K562 (cell line): ENCODE results near the gene ZNF853. TPM values are rescaled to one million over a fixed set of nuclear protein-coding genes. Genes with fewer than 3 reads are reported as not detected.

Experiments
- ATAC-seq: fragments of 200-7000 bp; cut with Tn5 transposase; 3 replicates; pipeline ENCODE4 v1.9.1; 2020; ENCODE audit warnings: moderate library complexity
- BruUV-seq: library from RNA; stranded (reverse); fragments of 400-500 nt; replicated peaks from 2 replicates; lab custom pipeline; 2021; lab: Mats Ljungman, UMichigan
- CTCF ChIA-PET: fragments of 300-600 bp; formaldehyde crosslinking; extraction: SDS; loops from one replicate; lab custom pipeline; 2021; ENCODE audit warnings: low intra/inter-chr PET ratio; lab: Yijun Ruan, JAX
- POLR2A ChIA-PET: fragments of 300-600, 350-650 bp; sonication (Branson Sonifier 250); formaldehyde crosslinking; extraction: SDS; loops from one replicate; lab custom pipeline; 2021; ENCODE audit warnings: antibody characterized with exemption, inconsistent platforms; lab: Yijun Ruan, JAX
- DNase-seq, 4 experiments: peaks; one replicate each; pipeline versions ENCODE4 v3.0.0 to v3.0.0-alpha.2; 2011 to 2018; ENCODE audit warnings: low spot score in 3 of 4, mixed read lengths in 3 of 4; ENCODE audit errors: extremely low read depth in 1 of 4
- FAIRE-seq: peaks from 2 replicates; lab custom pipeline; 2011; peaks lifted over from hg19 to GRCh38; lab: Jason Lieb, UNC
- H2AFZ ChIP-seq: 2 replicates; pipeline ENCODE4 v1.6.0; 2011; ENCODE audit warnings: low read depth, low read length, control low read depth, inconsistent platforms
- H3K27ac ChIP-seq: fragments of 200-600 bp; 3 replicates; pipeline ENCODE4 v1.8.0; 2011; ENCODE audit warnings: low read depth, mild to moderate bottlenecking, control low read depth, inconsistent platforms, low read length, moderate library complexity, mixed read lengths; ENCODE audit errors: extremely low read depth
- H3K27me3 ChIP-seq, 2 experiments: fragments of 300-600 bp in 1 of 2; 2 replicates in 1 of 2; 3 replicates in 1 of 2; pipeline versions ENCODE4 v1.6.0 to v1.8.0; 2011; ENCODE audit warnings: inconsistent platforms in 2 of 2, low read length in 2 of 2, mild to moderate bottlenecking in 1 of 2, mixed read lengths in 1 of 2, moderate library complexity in 1 of 2; ENCODE audit not compliant: control insufficient read depth in 2 of 2, insufficient read depth in 2 of 2
- H3K36me3 ChIP-seq: fragments of 300-600 bp; 3 replicates; pipeline ENCODE4 v1.8.0; 2011; ENCODE audit warnings: mild to moderate bottlenecking, low read length, inconsistent platforms; ENCODE audit not compliant: control insufficient read depth, insufficient read depth
- H3K4me1 ChIP-seq, 2 experiments: fragments of 200-600 bp in 1 of 2; replicated peaks in 1 of 2; 2 replicates in 1 of 2; 3 replicates in 1 of 2; pipeline versions ENCODE4 v1.5.1 to v1.8.0; 2011; ENCODE audit warnings: inconsistent platforms in 2 of 2, low read length in 2 of 2, mild to moderate bottlenecking in 1 of 2, mixed read lengths in 1 of 2, moderate library complexity in 1 of 2; ENCODE audit not compliant: control insufficient read depth in 2 of 2, insufficient read depth in 2 of 2
- H3K4me2 ChIP-seq: 2 replicates; pipeline ENCODE4 v1.6.1; 2011; ENCODE audit warnings: low read length, control low read depth, inconsistent platforms, mixed read lengths; ENCODE audit not compliant: insufficient read depth
- H3K4me3 ChIP-seq: fragments of 200-600 bp; sonication (generic), shearing (Covaris generic); 2 replicates; pipeline ENCODE4 v1.5.1; 2016; ENCODE audit warnings: control low read depth, inconsistent platforms
- H3K79me2 ChIP-seq: fragments of 200-600 bp; 3 replicates; pipeline ENCODE4 v1.8.0; 2011; ENCODE audit warnings: low read length, inconsistent platforms; ENCODE audit not compliant: control insufficient read depth, insufficient read depth
- H3K9ac ChIP-seq, 2 experiments: 2 replicates each; pipeline versions ENCODE4 v1.6.0 to v1.6.1; 2011; ENCODE audit warnings: low read depth in 2 of 2, low read length in 2 of 2, control low read depth in 1 of 2, inconsistent platforms in 1 of 2, mild to moderate bottlenecking in 1 of 2, mixed read lengths in 1 of 2; ENCODE audit not compliant: insufficient read depth in 1 of 2
- H3K9me1 ChIP-seq: one replicate; pipeline ENCODE4 v1.6.0; 2011; ENCODE audit warnings: inconsistent platforms, mild to moderate bottlenecking, low read length, moderate library complexity; ENCODE audit not compliant: control insufficient read depth, insufficient read depth
- H3K9me3 ChIP-seq: replicated peaks from 2 replicates; pipeline ENCODE4 v1.5.1; 2011; ENCODE audit warnings: low read depth, low read length, inconsistent platforms; ENCODE audit not compliant: control insufficient read depth, insufficient read depth
- H4K20me1 ChIP-seq: replicated peaks from 2 replicates; pipeline ENCODE4 v1.6.1; 2011; ENCODE audit warnings: low read length, inconsistent platforms, mixed read lengths; ENCODE audit not compliant: control insufficient read depth, insufficient read depth
- ESRRB ChIP-seq: fragments of 250-450 bp; sonication (Bioruptor Pico); IDR thresholded peaks from 2 replicates; pipeline ENCODE4 v1.5.0; 2020; ENCODE audit warnings: mild to moderate bottlenecking, moderate library complexity, borderline replicate concordance
- SIX5 ChIP-seq, 2 experiments: IDR thresholded peaks; 2 replicates each; pipeline ENCODE4 v1.6.1; 2011; ENCODE audit warnings: low read length in 2 of 2, borderline replicate concordance in 1 of 2, low read depth in 1 of 2, mild to moderate bottlenecking in 1 of 2, moderate library complexity in 1 of 2; ENCODE audit not compliant: insufficient read depth in 1 of 2
- ZFP36 ChIP-seq: fragments of 150-350 bp; IDR thresholded peaks from 2 replicates; pipeline ENCODE4 v1.6.1; 2018; ENCODE audit warnings: low read length, low read depth; ENCODE audit not compliant: partially characterized antibody
- WGBS: fragments of 100-300 bp; shearing (Covaris generic); methylation state at CpG from one replicate; pipeline ENCODE4 v1.1.6; 2016; ENCODE audit warnings: low coverage, mixed read lengths; ENCODE audit not compliant: insufficient coverage; ENCODE audit errors: missing lambda C conversion rate; 5-methylcytosine and 5-hydroxymethylcytosine counted together
- in situ Hi-C: fragments of 300-500 bp; cut with MboI; formaldehyde crosslinking; loops from 4 replicates; pipeline ENCODE4 v1.15.0; 2018; ENCODE audit warnings: inconsistent platforms, mixed read lengths
- intact Hi-C: fragments of 100-400 bp; cut with micrococcal nuclease; formaldehyde crosslinking; loops from 2 replicates; pipeline ENCODE4 v1.14.2; 2022
- polyA plus RNA-seq, 8 experiments: library from polyadenylated mRNA; depleted of rRNA in 4 of 8; stranded (reverse) in 5 of 8; unstranded in 3 of 8; fragments of >200 nt; fragmentation: Nextera tagmentation in 2 of 8; fragmentation: Illumina TruSeq in 1 of 8; extraction: Ambion mirVana in 2 of 8; extraction: Trizol in 1 of 8; gene quantifications; 2 replicates each; pipeline versions ENCODE4 v1.2.1 to v1.2.3, GENCODE V29; 2011 to 2014; ENCODE audit warnings: inconsistent platforms in 1 of 8, missing spikeins in 1 of 8
- total RNA-seq, 7 experiments: library from RNA; depleted of rRNA in 6 of 7; stranded (reverse); fragments of >200 nt in 6 of 7; fragmentation: Illumina TruSeq in 2 of 7; extraction: Trizol in 2 of 7; gene quantifications; 2 replicates each; pipeline versions ENCODE4 v1.2.1 to v1.2.3, GENCODE V29; 2011 to 2021; ENCODE audit warnings: low replicate concordance in 1 of 7

ZNF853 gene
- total and polyA plus RNA-seq, 9 of the 15 experiments (the other 6 are each of a cell fraction or from before 2014, with no cell fraction given): 0.03 TPM; not detected in 8

GRCh38 chr7:6630007-6630849 lies 14.8 kb downstream of the ZNF853 start (continued):
- no peak for TF ChIP-seq SIX5 (IDR thresholded peaks at IDR 0.05; ENCODE audit: borderline replicate concordance in 1 of 2, insufficient read depth in 1 of 2, low read depth in 1 of 2, low read length in 2 of 2)

DNA sequence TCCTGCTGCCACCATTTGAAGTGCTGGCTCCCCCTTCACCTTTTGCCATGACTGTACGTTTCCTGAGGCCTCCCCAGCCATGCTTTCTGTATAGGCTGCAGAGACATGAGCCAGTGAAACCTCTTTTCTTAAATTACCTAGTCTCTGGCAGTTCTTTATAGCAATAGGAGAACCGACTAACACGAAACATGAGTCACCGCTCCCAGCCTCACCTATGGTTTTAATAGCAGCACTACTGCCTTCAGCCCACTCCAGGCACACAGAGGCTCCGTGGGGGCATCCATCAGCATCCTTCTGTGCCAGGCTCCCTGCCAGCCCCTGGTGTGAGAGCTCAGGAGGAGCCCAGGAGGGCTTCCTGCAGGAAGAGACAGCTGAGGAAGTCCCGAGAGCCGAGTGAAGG lies 16.2 kb downstream of the ZNF853 start:
- Histone ChIP-seq H3K36me3 (no peaks in the 10 kb centered on the region), H3K9me3 (no peaks in the 10 kb centered on the region; the same call in 1 of the 2 replicates), H3K79me2 (peaks cover 4% of the 10 kb centered on the region; the same call in 2 of the 3 replicates), H3K27me3 (peaks cover 0 to 8% of the 10 kb centered on the region in 2 experiments; a peak in 2 of 5 replicates), H3K27ac (no peak overlapping the region), H3K9ac (peak overlapping the region in 1 of 2 experiments; percentile 9; a peak in 1 of 4 replicates), H2AFZ (no peak overlapping the region), H3K4me2 (no peak overlapping the region), H3K4me3 (no peak overlapping the region), H3K9me1 (no peaks in the 10 kb centered on the region), H4K20me1 (no peaks in the 10 kb centered on the region), H3K4me1 (peaks cover 0 to 11% of the 10 kb centered on the region in 2 experiments; a peak in 3 of 5 replicates)
- in situ Hi-C loops (no loop called here), intact Hi-C loops (no loop called here)
- ChIA-PET POLR2A (interaction anchor here (1.0 kb wide), 1 partner anchor 22 kb away, joined by 3 read pairs; no protein-coding TSS in a partner anchor), CTCF (no interaction called here)
- no peak for DNase-seq
- FAIRE-seq: no peak
- ATAC-seq: no peak
- TF ChIP-seq ESRRB (no peak), ZFP36 (peak; percentile 3)
- WGBS: 22% methylated on average over 7 of the region's 7 CpGs
- BruUV-seq: no TSS peak
